Measurements from ENCODE around the gene KIF1A. TPM values are rescaled to one million over a fixed set of nuclear protein-coding genes. Genes with fewer than 3 reads are reported as not detected.

KIF1A gene
- total RNA-seq, 6 experiments from 2014 or later, result not detected

GRCh38 chr2:240797914-240798313, 22.1 kb downstream of the KIF1A start:
- Mint-ChIP-seq H3K27me3 (ENCODE audit: insufficient read depth) (peaks cover 62% of the 10 kb centered on the region), H3K9me3 (no peaks in the 10 kb centered on the region), H3K4me3 (no peak overlapping the region), H3K4me1 (ENCODE audit: low read depth) (no peaks in the 10 kb centered on the region), H3K27ac (no peak overlapping the region), H3K36me3 (ENCODE audit: low read depth) (no peaks in the 10 kb centered on the region)
- no peak for DNase-seq
- TF ChIP-seq, protein P1, sequence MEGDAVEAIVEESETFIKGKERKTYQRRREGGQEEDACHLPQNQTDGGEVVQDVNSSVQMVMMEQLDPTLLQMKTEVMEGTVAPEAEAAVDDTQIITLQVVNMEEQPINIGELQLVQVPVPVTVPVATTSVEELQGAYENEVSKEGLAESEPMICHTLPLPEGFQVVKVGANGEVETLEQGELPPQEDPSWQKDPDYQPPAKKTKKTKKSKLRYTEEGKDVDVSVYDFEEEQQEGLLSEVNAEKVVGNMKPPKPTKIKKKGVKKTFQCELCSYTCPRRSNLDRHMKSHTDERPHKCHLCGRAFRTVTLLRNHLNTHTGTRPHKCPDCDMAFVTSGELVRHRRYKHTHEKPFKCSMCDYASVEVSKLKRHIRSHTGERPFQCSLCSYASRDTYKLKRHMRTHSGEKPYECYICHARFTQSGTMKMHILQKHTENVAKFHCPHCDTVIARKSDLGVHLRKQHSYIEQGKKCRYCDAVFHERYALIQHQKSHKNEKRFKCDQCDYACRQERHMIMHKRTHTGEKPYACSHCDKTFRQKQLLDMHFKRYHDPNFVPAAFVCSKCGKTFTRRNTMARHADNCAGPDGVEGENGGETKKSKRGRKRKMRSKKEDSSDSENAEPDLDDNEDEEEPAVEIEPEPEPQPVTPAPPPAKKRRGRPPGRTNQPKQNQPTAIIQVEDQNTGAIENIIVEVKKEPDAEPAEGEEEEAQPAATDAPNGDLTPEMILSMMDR (IDR thresholded peaks at IDR 0.05), result no peak

GRCh38 chr2:240797500-240797895, 22.5 kb downstream of the KIF1A start:
- TF ChIP-seq, protein P1 (IDR thresholded peaks at IDR 0.05), result no peak
- H3K36me3 Mint-ChIP-seq (ENCODE audit: low read depth), result no peaks in the 10 kb centered on the region
- DNase-seq, result no peak

DNA sequence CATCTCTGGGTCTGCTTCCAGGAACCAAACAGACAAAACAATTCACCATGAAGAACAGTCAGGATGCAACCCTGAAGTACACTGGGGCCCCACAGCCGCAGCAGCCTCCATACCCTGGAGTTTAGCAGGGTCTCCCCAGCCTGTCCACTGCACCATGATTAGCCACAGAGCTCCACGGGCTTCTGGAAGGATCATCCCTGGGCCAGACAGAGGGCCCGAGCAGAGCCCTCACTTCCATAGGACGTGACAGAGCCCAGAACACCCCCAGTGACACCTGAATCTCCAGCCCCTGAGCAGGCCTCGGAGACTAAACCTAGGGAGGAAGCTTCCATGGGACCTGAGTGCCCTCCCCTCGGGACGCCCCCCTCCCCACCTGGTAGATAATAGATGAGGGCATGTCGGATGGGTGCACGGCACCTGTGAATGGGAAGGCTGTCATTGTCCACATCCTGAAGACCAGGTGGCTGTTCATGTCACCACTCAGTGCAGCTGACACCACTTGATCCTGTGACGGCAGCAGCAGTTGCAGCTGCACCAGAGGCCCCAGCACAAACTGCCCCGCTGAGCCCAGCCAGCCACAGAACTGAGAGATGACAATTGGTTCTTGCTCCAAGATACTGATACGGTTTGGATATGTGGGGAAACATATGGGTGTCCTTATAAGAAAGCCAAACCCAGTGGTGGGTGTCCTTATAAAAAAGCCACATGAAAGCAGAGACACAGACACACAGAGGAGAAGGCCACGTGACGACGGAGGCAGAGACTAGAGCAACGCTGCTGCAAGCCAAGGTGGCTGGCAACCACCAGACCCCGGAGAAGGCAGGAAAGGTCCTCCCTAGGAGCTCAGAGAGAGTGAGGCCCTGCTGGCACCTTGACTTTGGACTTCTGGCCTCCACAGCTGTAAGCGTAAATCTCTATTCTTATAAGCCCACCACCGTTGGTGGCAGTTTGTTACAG, 23.2 kb downstream of the KIF1A start:
- Mint-ChIP-seq H3K9me3 (no peaks in the 10 kb centered on the region), H3K36me3 (ENCODE audit: low read depth) (no peaks in the 10 kb centered on the region), H3K27ac (no peak overlapping the region), H3K27me3 (ENCODE audit: insufficient read depth) (peaks cover 59% of the 10 kb centered on the region), H3K4me3 (no peak overlapping the region), H3K4me1 (ENCODE audit: low read depth) (no peaks in the 10 kb centered on the region)
- TF ChIP-seq, protein P1 (IDR thresholded peaks at IDR 0.05), result no peak
- no peak for DNase-seq

More at GRCh38 chr2:240797500-240797895, 22.5 kb downstream of the KIF1A start:
- no peaks in the 10 kb centered on the region for H3K4me1 Mint-ChIP-seq (ENCODE audit: low read depth)
- no peak overlapping the region for H3K27ac Mint-ChIP-seq
- H3K27me3 Mint-ChIP-seq (ENCODE audit: insufficient read depth), result peaks cover 64% of the 10 kb centered on the region
- no peak overlapping the region for H3K4me3 Mint-ChIP-seq
- H3K9me3 Mint-ChIP-seq, result no peaks in the 10 kb centered on the region

DNA sequence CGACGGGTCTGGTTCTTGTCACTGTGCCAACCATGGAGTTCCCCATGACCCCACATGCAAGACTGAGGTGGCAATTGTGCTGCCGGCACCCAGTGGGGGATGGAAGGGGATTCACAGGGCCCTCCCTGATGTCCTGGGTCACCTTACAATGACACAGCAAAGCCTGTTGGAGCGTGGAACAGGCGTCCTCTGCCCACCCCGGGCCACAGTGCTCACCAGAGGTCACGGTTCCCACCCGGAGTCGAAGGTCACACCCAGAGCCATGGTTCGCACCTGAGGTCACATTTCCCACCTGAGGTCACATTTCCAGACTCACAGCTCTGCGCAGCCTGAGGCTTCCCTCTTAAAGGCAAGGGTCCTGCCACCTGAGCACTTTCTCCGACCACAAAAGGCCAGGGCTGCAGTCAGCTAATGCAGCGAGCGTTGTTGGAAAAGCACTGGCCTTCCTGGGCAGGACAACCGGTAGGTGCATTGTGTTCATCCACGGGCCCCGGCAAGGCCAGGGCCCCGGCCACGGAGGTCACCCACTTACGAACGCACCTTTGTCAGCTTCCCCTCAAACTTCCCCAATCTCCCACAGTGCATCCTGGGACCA, 24.0 kb downstream of the KIF1A start:
- no peak for DNase-seq
- no peak overlapping the region for H3K27ac Mint-ChIP-seq
- H3K27me3 Mint-ChIP-seq (ENCODE audit: insufficient read depth), result peaks cover 54% of the 10 kb centered on the region

GRCh38 chr2:240795454-240795853, 24.6 kb downstream of the KIF1A start:
- TF ChIP-seq, protein P1 (IDR thresholded peaks at IDR 0.05), result no peak
- H3K27me3 Mint-ChIP-seq (ENCODE audit: insufficient read depth), result peaks cover 49% of the 10 kb centered on the region
- H3K36me3 Mint-ChIP-seq (ENCODE audit: low read depth), result no peaks in the 10 kb centered on the region
- no peak overlapping the region for H3K4me3 Mint-ChIP-seq
- H3K27ac Mint-ChIP-seq, result no peak overlapping the region
- DNase-seq, result no peak
- no peaks in the 10 kb centered on the region for H3K9me3 Mint-ChIP-seq
- no peaks in the 10 kb centered on the region for H3K4me1 Mint-ChIP-seq (ENCODE audit: low read depth)

More for the DNA sequence above, 24.0 kb downstream of the KIF1A start:
- Mint-ChIP-seq H3K4me1 (ENCODE audit: low read depth) (no peaks in the 10 kb centered on the region), H3K4me3 (no peak overlapping the region), H3K36me3 (ENCODE audit: low read depth) (no peaks in the 10 kb centered on the region), H3K9me3 (no peaks in the 10 kb centered on the region)
- TF ChIP-seq, protein P1 (IDR thresholded peaks at IDR 0.05), result no peak
